Gastroesophageal sphincter (tissue), 3 donors: ENCODE results near the gene ARL10.

Experiments used
- CTCF ChIP-seq, 4 experiments: fragments of 200-600 bp in 2 of 4; fragments of 450-650 bp in 2 of 4; sonication (generic) in 1 of 4; IDR thresholded peaks; one replicate each; pipeline ENCODE4 v1.5.1; 2017 to 2019; ENCODE audit warnings: antibody characterized with exemption in 4 of 4, mild to moderate bottlenecking in 2 of 4, moderate library complexity in 2 of 4
- POLR2A ChIP-seq, 2 donors: fragments of 450-650 bp; IDR thresholded peaks; one replicate each; pipeline ENCODE4 v1.6.1; 2017; ENCODE audit warnings: antibody characterized with exemption in 2 of 2, mild to moderate bottlenecking in 2 of 2, moderate library complexity in 1 of 2

- TF ChIP-seq CTCF (IDR thresholded peaks at IDR 0.05) (no peak), POLR2A (IDR thresholded peaks at IDR 0.05) (no peak)
These were observed 60.5 kb downstream of the ARL10 start for GRCh38 chr5:176425791-176426190.
